Hepatocyte (in vitro differentiated cells): Measurements from ENCODE around the gene SORCS2.

Experiments
- CTCF ChIP-seq: fragments of 200-600 bp; sonication (generic); IDR thresholded peaks from 2 replicates; pipeline ENCODE4 v1.5.1; 2016; ENCODE audit warnings: antibody characterized with exemption, mild to moderate bottlenecking; ENCODE audit not compliant: poor library complexity
- EZH2 ChIP-seq: fragments of 200-600 bp; sonication (generic); IDR thresholded peaks from 2 replicates; pipeline ENCODE4 v1.6.1; 2016; ENCODE audit warnings: antibody characterized with exemption, mild to moderate bottlenecking, borderline replicate concordance
- EZH2phosphoT487 ChIP-seq: fragments of 200-600 bp; sonication (generic); IDR thresholded peaks from one replicate; pipeline ENCODE4 v1.6.1; 2018; ENCODE audit warnings: antibody characterized with exemption, mild to moderate bottlenecking, low read depth, moderate library complexity; ENCODE audit not compliant: unreplicated experiment, severe bottlenecking

DNA sequence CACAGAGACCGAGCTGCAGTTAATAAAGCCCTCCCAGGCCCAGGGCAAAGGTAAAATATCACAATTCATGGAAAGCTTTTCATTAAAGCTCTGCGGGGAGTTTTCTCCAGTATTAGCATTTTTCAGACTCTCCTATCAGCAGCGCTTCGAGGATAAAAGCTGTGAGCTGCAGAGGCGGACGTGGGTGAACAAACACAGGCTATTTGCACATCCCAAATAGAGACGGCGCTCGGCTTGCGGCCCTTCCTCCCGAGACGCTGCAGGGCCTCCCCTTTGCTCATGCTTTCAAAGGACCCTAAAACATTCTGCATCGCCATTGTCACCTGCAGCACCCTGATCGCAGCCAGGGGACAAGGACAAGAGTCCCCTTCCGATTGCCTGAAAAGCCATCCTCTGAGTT lies 97.3 kb downstream of the SORCS2 start:
- TF ChIP-seq CTCF (no peak), EZH2 (no peak), EZH2phosphoT487 (no peak)
